ENCODE data around the gene CASP7.

- no peak for TF ChIP-seq POLR2A (IDR thresholded peaks at IDR 0.05; ENCODE audit: extremely low read depth, insufficient read length)
- TF ChIP-seq CTCF (IDR thresholded peaks at IDR 0.05; ENCODE audit: low read depth, low read length), result no peak
Observed at GRCh38 chr10:113752553-113752952, 72.8 kb downstream of the CASP7 start.

Measured in NB4 (cell line).